Testis (tissue), 2 donors: ENCODE measurements around the gene LGALS3BP.

Experiments
- POLR2A ChIP-seq: fragments of 450-650 bp; IDR thresholded peaks from one replicate; pipeline ENCODE4 v1.6.1; 2017; ENCODE audit warnings: antibody characterized with exemption, mild to moderate bottlenecking, moderate library complexity
- TF ChIP-seq, protein P1 (sequence below), 3 experiments: fragments of 450-650 bp in 2 of 3; fragments of 200-600 bp in 1 of 3; sonication (generic) in 1 of 3; IDR thresholded peaks; one replicate each; pipeline ENCODE4 v1.5.1; 2016 to 2019; ENCODE audit warnings: antibody characterized with exemption in 3 of 3, mild to moderate bottlenecking in 2 of 3, moderate library complexity in 1 of 3

DNA sequence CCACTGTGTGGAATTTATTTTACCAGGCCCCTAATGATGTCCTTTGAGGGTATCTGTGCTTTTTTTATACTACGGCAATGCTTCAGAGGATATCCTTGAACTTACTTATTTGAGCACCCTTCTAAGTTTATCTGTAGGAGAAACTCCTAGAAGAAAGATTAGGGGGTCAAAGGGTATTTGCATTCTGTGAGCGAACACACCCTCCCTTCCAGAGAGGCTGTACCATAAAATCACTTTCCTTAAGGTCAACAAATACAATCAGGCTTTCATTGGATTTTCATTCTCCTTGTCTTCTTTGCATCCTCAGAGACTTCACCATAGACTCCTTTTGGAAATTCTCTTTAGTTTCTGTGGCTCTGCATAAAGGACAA, 39.5 kb upstream of the LGALS3BP start:
- TF ChIP-seq, protein P1, sequence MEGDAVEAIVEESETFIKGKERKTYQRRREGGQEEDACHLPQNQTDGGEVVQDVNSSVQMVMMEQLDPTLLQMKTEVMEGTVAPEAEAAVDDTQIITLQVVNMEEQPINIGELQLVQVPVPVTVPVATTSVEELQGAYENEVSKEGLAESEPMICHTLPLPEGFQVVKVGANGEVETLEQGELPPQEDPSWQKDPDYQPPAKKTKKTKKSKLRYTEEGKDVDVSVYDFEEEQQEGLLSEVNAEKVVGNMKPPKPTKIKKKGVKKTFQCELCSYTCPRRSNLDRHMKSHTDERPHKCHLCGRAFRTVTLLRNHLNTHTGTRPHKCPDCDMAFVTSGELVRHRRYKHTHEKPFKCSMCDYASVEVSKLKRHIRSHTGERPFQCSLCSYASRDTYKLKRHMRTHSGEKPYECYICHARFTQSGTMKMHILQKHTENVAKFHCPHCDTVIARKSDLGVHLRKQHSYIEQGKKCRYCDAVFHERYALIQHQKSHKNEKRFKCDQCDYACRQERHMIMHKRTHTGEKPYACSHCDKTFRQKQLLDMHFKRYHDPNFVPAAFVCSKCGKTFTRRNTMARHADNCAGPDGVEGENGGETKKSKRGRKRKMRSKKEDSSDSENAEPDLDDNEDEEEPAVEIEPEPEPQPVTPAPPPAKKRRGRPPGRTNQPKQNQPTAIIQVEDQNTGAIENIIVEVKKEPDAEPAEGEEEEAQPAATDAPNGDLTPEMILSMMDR (IDR thresholded peaks at IDR 0.05) = no peak
- TF ChIP-seq POLR2A = no peak
